Measurements from ENCODE around the gene CLIC6.

Gene CLIC6

GRCh38 chr21:34701726-34702125 lies 32.9 kb downstream of the CLIC6 start:
- DNase-seq: no peak
- no peak overlapping the region for H2AFZ ChIP-seq (ENCODE audit: low read depth, low read length)
- WGBS: 78% methylated on average over 4 of the region's 8 CpGs
- no peaks in the 10 kb centered on the region for H3K36me3 ChIP-seq (ENCODE audit: control insufficient read depth in 1 of 2, insufficient read depth in 2 of 2, low read depth in 1 of 2, low read length in 2 of 2)
- H3K9me3 ChIP-seq (ENCODE audit: control insufficient read depth, low read length): no peaks in the 10 kb centered on the region
- no peaks in the 10 kb centered on the region for H3K79me1 ChIP-seq (replicated peaks; ENCODE audit: low read length, poor library complexity, severe bottlenecking)
- no peak overlapping the region for H2AK5ac ChIP-seq (ENCODE audit: low read length, severe bottlenecking)
- no peak overlapping the region for H3K23ac ChIP-seq (ENCODE audit: low read length in 2 of 2)
- H3K4me1 ChIP-seq (ENCODE audit: control insufficient read depth, insufficient read depth, low read depth, low read length): peaks cover 2% of the 10 kb centered on the region
- no peak overlapping the region for H3K18ac ChIP-seq (ENCODE audit: low read depth in 1 of 2, low read length in 2 of 2)
- H3K27me3 ChIP-seq (ENCODE audit: control insufficient read depth in 1 of 2, insufficient read depth in 1 of 2, low read length in 2 of 2): peaks cover 0 to 38% of the 10 kb centered on the region in 2 experiments
- no peak overlapping the region for H3K14ac ChIP-seq (ENCODE audit: low read length in 2 of 2)
- no peak overlapping the region for H3K4ac ChIP-seq (ENCODE audit: low read depth in 1 of 2, low read length in 2 of 2)
- no peak overlapping the region for H4K91ac ChIP-seq (ENCODE audit: low read length)
- H4K8ac ChIP-seq (ENCODE audit: low read length): no peak overlapping the region
- H2BK120ac ChIP-seq (ENCODE audit: low read depth, low read length): no peak overlapping the region
- peak overlapping the region in 1 of 2 experiments; percentile 59 for H3K4me3 ChIP-seq (ENCODE audit: insufficient read depth in 1 of 2, low read depth in 1 of 2, low read length in 2 of 2)
- H2BK12ac ChIP-seq (ENCODE audit: low read length in 2 of 2): no peak overlapping the region
- no peak overlapping the region for H3K27ac ChIP-seq (ENCODE audit: low read length, poor library complexity, severe bottlenecking)
- H3K9ac ChIP-seq (ENCODE audit: low read length): peak overlapping the region; percentile 85
- no peak overlapping the region for H2BK5ac ChIP-seq (ENCODE audit: low read depth, low read length, poor library complexity, severe bottlenecking)
- no peak overlapping the region for H3K4me2 ChIP-seq (ENCODE audit: low read length, poor library complexity, severe bottlenecking)
- H2BK15ac ChIP-seq (ENCODE audit: low read depth, poor library complexity, severe bottlenecking): no peak overlapping the region

DNA sequence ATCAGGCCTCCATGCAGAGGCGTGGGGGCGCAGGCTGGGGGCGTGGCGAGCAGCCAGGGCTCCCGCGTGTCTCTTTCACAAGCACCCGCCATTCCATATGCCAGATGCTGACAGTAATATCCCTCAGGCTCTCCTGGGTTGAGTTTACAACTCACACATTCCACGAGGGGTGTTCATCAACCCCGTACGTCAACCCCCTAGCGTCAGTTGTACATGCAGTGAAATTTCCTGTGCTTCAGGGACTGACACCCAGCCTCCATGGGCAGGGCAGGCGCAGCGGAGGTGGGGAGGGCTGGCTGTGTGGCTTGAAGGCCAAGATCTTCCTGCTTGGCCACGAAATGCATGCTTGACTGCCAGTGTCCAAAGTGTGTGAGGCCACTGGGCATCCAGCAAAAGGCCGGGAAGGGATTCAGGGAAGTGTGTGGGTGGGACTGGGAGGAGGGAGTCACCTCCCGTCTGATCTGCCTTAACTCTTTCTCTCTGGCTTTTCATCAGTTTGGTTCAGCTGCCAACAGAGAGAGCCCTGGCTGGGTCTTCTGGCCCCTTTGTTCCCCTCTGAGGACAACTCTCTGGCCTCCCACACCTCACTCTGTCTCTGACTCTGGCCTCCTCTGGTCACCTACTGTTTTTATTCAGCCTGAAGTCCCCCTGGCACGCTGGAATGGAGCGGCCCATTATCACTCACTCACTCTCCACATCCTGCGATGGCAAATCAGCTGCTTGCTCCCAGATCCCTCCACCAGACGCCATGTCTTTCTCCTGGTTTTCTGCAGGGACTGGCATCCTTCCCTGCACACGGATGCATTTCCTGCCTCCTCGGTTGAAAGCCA lies 33.8 kb downstream of the CLIC6 start:
- no peak overlapping the region for H3K4me2 ChIP-seq (ENCODE audit: low read length, poor library complexity, severe bottlenecking)
- H3K27me3 ChIP-seq (ENCODE audit: control insufficient read depth in 1 of 2, insufficient read depth in 1 of 2, low read length in 2 of 2): peaks cover 0 to 46% of the 10 kb centered on the region in 2 experiments
- no peak overlapping the region for H2AFZ ChIP-seq (ENCODE audit: low read depth, low read length)
- H3K4me3 ChIP-seq (ENCODE audit: insufficient read depth in 1 of 2, low read depth in 1 of 2, low read length in 2 of 2): peak overlapping the region in 1 of 2 experiments; percentile 59
- H2BK12ac ChIP-seq (ENCODE audit: low read length in 2 of 2): no peak overlapping the region
- no peak overlapping the region for H3K14ac ChIP-seq (ENCODE audit: low read length in 2 of 2)
- no peak overlapping the region for H4K8ac ChIP-seq (ENCODE audit: low read length)
- H2BK15ac ChIP-seq (ENCODE audit: low read depth, poor library complexity, severe bottlenecking): no peak overlapping the region
- H2BK5ac ChIP-seq (ENCODE audit: low read depth, low read length, poor library complexity, severe bottlenecking): no peak overlapping the region
- no peak overlapping the region for H3K4ac ChIP-seq (ENCODE audit: low read depth in 1 of 2, low read length in 2 of 2)
- H3K23ac ChIP-seq (ENCODE audit: low read length in 2 of 2): no peak overlapping the region
- H3K4me1 ChIP-seq (ENCODE audit: control insufficient read depth, insufficient read depth, low read depth, low read length): peaks cover 2% of the 10 kb centered on the region
- H3K9ac ChIP-seq (ENCODE audit: low read length): peak overlapping the region; percentile 85
- no peak overlapping the region for H2BK120ac ChIP-seq (ENCODE audit: low read depth, low read length)
- WGBS: 87% methylated on average over 21 of the region's 22 CpGs
- H2AK5ac ChIP-seq (ENCODE audit: low read length, severe bottlenecking): no peak overlapping the region
- no peaks in the 10 kb centered on the region for H3K79me1 ChIP-seq (replicated peaks; ENCODE audit: low read length, poor library complexity, severe bottlenecking)
- H3K36me3 ChIP-seq (ENCODE audit: control insufficient read depth in 1 of 2, insufficient read depth in 2 of 2, low read depth in 1 of 2, low read length in 2 of 2): no peaks in the 10 kb centered on the region
- no peak overlapping the region for H4K91ac ChIP-seq (ENCODE audit: low read length)
- DNase-seq: peak; percentile 16
- no peaks in the 10 kb centered on the region for H3K9me3 ChIP-seq (ENCODE audit: control insufficient read depth, low read length)
- no peak overlapping the region for H3K27ac ChIP-seq (ENCODE audit: low read length, poor library complexity, severe bottlenecking)
- H3K18ac ChIP-seq (ENCODE audit: low read depth in 1 of 2, low read length in 2 of 2): no peak overlapping the region

- Histone ChIP-seq H3K79me1 (replicated peaks; ENCODE audit: low read length, poor library complexity, severe bottlenecking) (no peaks in the 10 kb centered on the region), H3K27ac (ENCODE audit: low read length, poor library complexity, severe bottlenecking) (no peak overlapping the region), H3K18ac (ENCODE audit: low read depth in 1 of 2, low read length in 2 of 2) (no peak overlapping the region), H3K4me2 (ENCODE audit: low read length, poor library complexity, severe bottlenecking) (no peak overlapping the region), H2BK15ac (ENCODE audit: low read depth, poor library complexity, severe bottlenecking) (no peak overlapping the region), H4K91ac (ENCODE audit: low read length) (no peak overlapping the region), H2BK5ac (ENCODE audit: low read depth, low read length, poor library complexity, severe bottlenecking) (no peak overlapping the region), H3K23ac (ENCODE audit: low read length in 2 of 2) (no peak overlapping the region), H3K27me3 (ENCODE audit: control insufficient read depth in 1 of 2, insufficient read depth in 1 of 2, low read length in 2 of 2) (peaks cover 0 to 50% of the 10 kb centered on the region in 2 experiments), H3K36me3 (ENCODE audit: control insufficient read depth in 1 of 2, insufficient read depth in 2 of 2, low read depth in 1 of 2, low read length in 2 of 2) (no peaks in the 10 kb centered on the region), H3K4ac (ENCODE audit: low read depth in 1 of 2, low read length in 2 of 2) (no peak overlapping the region), H3K14ac (ENCODE audit: low read length in 2 of 2) (no peak overlapping the region), H3K9ac (ENCODE audit: low read length) (peak overlapping the region; percentile 85), H2BK120ac (ENCODE audit: low read depth, low read length) (no peak overlapping the region), H3K4me3 (ENCODE audit: insufficient read depth in 1 of 2, low read depth in 1 of 2, low read length in 2 of 2) (no peak overlapping the region), H4K8ac (ENCODE audit: low read length) (no peak overlapping the region), H2BK12ac (ENCODE audit: low read length in 2 of 2) (no peak overlapping the region), H3K4me1 (ENCODE audit: control insufficient read depth, insufficient read depth, low read depth, low read length) (peaks cover 2% of the 10 kb centered on the region), H3K9me3 (ENCODE audit: control insufficient read depth, low read length) (no peaks in the 10 kb centered on the region), H2AK5ac (ENCODE audit: low read length, severe bottlenecking) (no peak overlapping the region), H2AFZ (ENCODE audit: low read depth, low read length) (no peak overlapping the region)
- WGBS: 89% methylated on average over 10 of the region's 12 CpGs
- no peak for DNase-seq
Observed at GRCh38 chr21:34703571-34703970, 34.8 kb downstream of the CLIC6 start.

- Histone ChIP-seq H3K4ac (ENCODE audit: low read depth in 1 of 2, low read length in 2 of 2) (no peak overlapping the region), H3K79me1 (replicated peaks; ENCODE audit: low read length, poor library complexity, severe bottlenecking) (no peaks in the 10 kb centered on the region), H3K4me3 (ENCODE audit: insufficient read depth in 1 of 2, low read depth in 1 of 2, low read length in 2 of 2) (no peak overlapping the region), H3K14ac (ENCODE audit: low read length in 2 of 2) (no peak overlapping the region), H3K18ac (ENCODE audit: low read depth in 1 of 2, low read length in 2 of 2) (no peak overlapping the region), H2BK120ac (ENCODE audit: low read depth, low read length) (no peak overlapping the region), H2AK5ac (ENCODE audit: low read length, severe bottlenecking) (no peak overlapping the region), H3K27ac (ENCODE audit: low read length, poor library complexity, severe bottlenecking) (no peak overlapping the region), H3K9ac (ENCODE audit: low read length) (peak overlapping the region; percentile 85), H2BK5ac (ENCODE audit: low read depth, low read length, poor library complexity, severe bottlenecking) (no peak overlapping the region), H3K4me1 (ENCODE audit: control insufficient read depth, insufficient read depth, low read depth, low read length) (peaks cover 2% of the 10 kb centered on the region), H3K23ac (ENCODE audit: low read length in 2 of 2) (no peak overlapping the region), H4K8ac (ENCODE audit: low read length) (no peak overlapping the region), H2BK15ac (ENCODE audit: low read depth, poor library complexity, severe bottlenecking) (no peak overlapping the region), H3K4me2 (ENCODE audit: low read length, poor library complexity, severe bottlenecking) (no peak overlapping the region), H3K9me3 (ENCODE audit: control insufficient read depth, low read length) (no peaks in the 10 kb centered on the region), H3K27me3 (ENCODE audit: control insufficient read depth in 1 of 2, insufficient read depth in 1 of 2, low read length in 2 of 2) (peaks cover 0 to 50% of the 10 kb centered on the region in 2 experiments), H3K36me3 (ENCODE audit: control insufficient read depth in 1 of 2, insufficient read depth in 2 of 2, low read depth in 1 of 2, low read length in 2 of 2) (no peaks in the 10 kb centered on the region), H2AFZ (ENCODE audit: low read depth, low read length) (no peak overlapping the region), H2BK12ac (ENCODE audit: low read length in 2 of 2) (no peak overlapping the region), H4K91ac (ENCODE audit: low read length) (no peak overlapping the region)
- no peak for DNase-seq
- 89% methylated on average over 6 of the region's 7 CpGs for WGBS
Observed at GRCh38 chr21:34704119-34704518, 35.3 kb downstream of the CLIC6 start.
